ENCODE results near the gene MUSK.

- TF ChIP-seq CTCF (IDR thresholded peaks at IDR 0.05) = no peak
- no peak for TF ChIP-seq POLR2A (IDR thresholded peaks at IDR 0.05)
- TF ChIP-seq POLR2AphosphoS5 (IDR thresholded peaks at IDR 0.05; ENCODE audit: insufficient read depth in 1 of 2, low read depth in 1 of 2) = no peak
Measured at GRCh38 chr9:110753731-110754231, 85.2 kb downstream of the MUSK start.
